OCI-LY7 (cell line): Measurements from ENCODE around the gene SERGEF. TPM values are rescaled to one million over a fixed set of nuclear protein-coding genes. Genes with fewer than 3 reads are reported as not detected.

Source experiments
- BruUV-seq: library from RNA; stranded (reverse); fragments of 400-500 nt; replicated peaks from 2 replicates; lab custom pipeline; 2021; lab: Mats Ljungman, UMichigan
- CTCF ChIA-PET: fragments of 300-600 bp; sonication (Branson Sonifier 250); formaldehyde crosslinking; loops from one replicate; lab custom pipeline; 2022; ENCODE audit warnings: antibody characterized with exemption; ENCODE audit not compliant: unreplicated experiment; lab: Charles Lee
- POLR2A ChIA-PET: fragments of 300-600 bp; sonication (Branson Sonifier 250); formaldehyde crosslinking; loops from one replicate; lab custom pipeline; 2022; ENCODE audit warnings: antibody characterized with exemption; lab: Charles Lee
- DNase-seq: peaks from one replicate; pipeline ENCODE4 v3.0.0-alpha.2; 2015; ENCODE audit warnings: low spot score
- H2AFZ ChIP-seq: fragments of 200-600 bp; sonication (generic), shearing (Covaris generic); 2 replicates; pipeline ENCODE4 v1.6.1; 2014; ENCODE audit warnings: mild to moderate bottlenecking, antibody characterized with exemption, low read length, moderate library complexity
- H3K27ac ChIP-seq: fragments of 200-600 bp; sonication (generic); 2 replicates; pipeline ENCODE4 v1.5.1; 2014; ENCODE audit warnings: mixed run types, low read depth, mild to moderate bottlenecking, moderate library complexity, low read length, inconsistent platforms; ENCODE audit not compliant: poor library complexity, severe bottlenecking
- H3K36me3 ChIP-seq: fragments of 200-600 bp; sonication (generic); 2 replicates; pipeline ENCODE4 v1.6.1; 2014; ENCODE audit warnings: mild to moderate bottlenecking, antibody characterized with exemption, low read length, moderate library complexity, mixed read lengths; ENCODE audit not compliant: insufficient read depth
- H3K4me1 ChIP-seq: fragments of 200-600 bp; sonication (generic); 2 replicates; pipeline ENCODE4 v1.5.1; 2014; ENCODE audit warnings: mild to moderate bottlenecking, low read length; ENCODE audit not compliant: insufficient read depth, poor library complexity, severe bottlenecking
- H3K4me2 ChIP-seq: fragments of 200-600 bp; sonication (generic); 2 replicates; pipeline ENCODE4 v1.6.1; 2014; ENCODE audit warnings: mild to moderate bottlenecking, low read length
- H3K4me3 ChIP-seq: fragments of 200-600 bp; sonication (generic); 2 replicates; pipeline ENCODE4 v1.5.1; 2014; ENCODE audit warnings: mild to moderate bottlenecking, low read depth, low read length; ENCODE audit not compliant: poor library complexity, severe bottlenecking
- H3K79me2 ChIP-seq: fragments of 200-600 bp; sonication (generic); 2 replicates; pipeline ENCODE4 v1.6.1; 2016; ENCODE audit warnings: low read depth, mild to moderate bottlenecking, low read length, moderate library complexity, mixed read lengths; ENCODE audit not compliant: insufficient read depth
- H3K9me2 ChIP-seq: fragments of 200-600 bp; sonication (generic); 2 replicates; pipeline ENCODE4 v1.6.1; 2016; ENCODE audit warnings: mild to moderate bottlenecking, low read length, mixed read lengths; ENCODE audit not compliant: insufficient read depth
- H3K9me3 ChIP-seq: fragments of 200-600 bp; sonication (generic); 2 replicates; pipeline ENCODE4 v1.6.1; 2014; ENCODE audit warnings: mild to moderate bottlenecking, mixed run types, low read length, mixed read lengths
- H4K20me1 ChIP-seq: fragments of 200-600 bp; sonication (generic); 2 replicates; pipeline ENCODE4 v1.6.1; 2014; ENCODE audit warnings: mild to moderate bottlenecking, antibody characterized with exemption, low read length, moderate library complexity, mixed read lengths; ENCODE audit not compliant: insufficient read depth
- EZH2phosphoT487 ChIP-seq: fragments of 200-600 bp; sonication (generic); IDR thresholded peaks from 2 replicates; pipeline ENCODE4 v1.6.1; 2018; ENCODE audit warnings: low read depth, borderline replicate concordance, mild to moderate bottlenecking, mixed run types, antibody characterized with exemption, low read length, moderate library complexity, mixed read lengths
- intact Hi-C: fragments of 100-400 bp; cut with micrococcal nuclease; formaldehyde crosslinking; loops from one replicate; pipeline ENCODE4 v1.10.0; 2022; ENCODE audit not compliant: unreplicated experiment
- total RNA-seq, 2 experiments: library from RNA; depleted of rRNA in 1 of 2; stranded (reverse); fragments of >200 nt in 1 of 2; shearing (Covaris generic) in 1 of 2; gene quantifications; 2 replicates each; pipeline ENCODE4 v1.2.3, GENCODE V29; 2014 to 2022
- TF ChIP-seq, protein P1 (sequence below): fragments of 200-600 bp; sonication (generic); conservative IDR thresholded peaks from 2 replicates; pipeline ENCODE4 v1.5.1; 2014; ENCODE audit warnings: mild to moderate bottlenecking, antibody characterized with exemption, low read length, moderate library complexity, mixed read lengths

The SERGEF gene
- total RNA-seq, 2 experiments from 2014 or later = 35.4 to 42.2 TPM

DNA sequence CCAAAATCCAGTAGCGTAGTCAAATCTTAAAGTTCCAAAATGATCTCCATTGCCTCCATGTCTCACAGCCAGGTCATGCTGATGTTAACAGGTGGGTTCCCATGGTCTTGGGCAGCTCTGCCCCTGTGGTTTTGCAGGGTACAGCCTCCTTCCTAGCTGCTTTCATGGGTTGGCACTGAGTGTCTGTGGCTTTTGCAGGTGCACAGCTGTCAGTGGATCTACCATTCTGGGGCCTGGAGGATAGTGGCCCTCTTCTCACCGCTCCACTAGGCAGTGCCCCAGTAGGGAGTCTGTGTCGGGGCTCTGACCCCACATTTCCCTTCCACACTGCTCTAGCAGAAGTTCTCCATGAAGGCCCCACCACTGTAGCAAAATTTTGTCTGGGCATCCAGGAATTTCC lies 145.5 kb downstream of the SERGEF start:
- H3K27ac ChIP-seq = no peak overlapping the region
- TF ChIP-seq, protein P1, sequence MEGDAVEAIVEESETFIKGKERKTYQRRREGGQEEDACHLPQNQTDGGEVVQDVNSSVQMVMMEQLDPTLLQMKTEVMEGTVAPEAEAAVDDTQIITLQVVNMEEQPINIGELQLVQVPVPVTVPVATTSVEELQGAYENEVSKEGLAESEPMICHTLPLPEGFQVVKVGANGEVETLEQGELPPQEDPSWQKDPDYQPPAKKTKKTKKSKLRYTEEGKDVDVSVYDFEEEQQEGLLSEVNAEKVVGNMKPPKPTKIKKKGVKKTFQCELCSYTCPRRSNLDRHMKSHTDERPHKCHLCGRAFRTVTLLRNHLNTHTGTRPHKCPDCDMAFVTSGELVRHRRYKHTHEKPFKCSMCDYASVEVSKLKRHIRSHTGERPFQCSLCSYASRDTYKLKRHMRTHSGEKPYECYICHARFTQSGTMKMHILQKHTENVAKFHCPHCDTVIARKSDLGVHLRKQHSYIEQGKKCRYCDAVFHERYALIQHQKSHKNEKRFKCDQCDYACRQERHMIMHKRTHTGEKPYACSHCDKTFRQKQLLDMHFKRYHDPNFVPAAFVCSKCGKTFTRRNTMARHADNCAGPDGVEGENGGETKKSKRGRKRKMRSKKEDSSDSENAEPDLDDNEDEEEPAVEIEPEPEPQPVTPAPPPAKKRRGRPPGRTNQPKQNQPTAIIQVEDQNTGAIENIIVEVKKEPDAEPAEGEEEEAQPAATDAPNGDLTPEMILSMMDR = no peak
- TF ChIP-seq EZH2phosphoT487 = no peak
- no peak overlapping the region for H3K4me2 ChIP-seq
- H3K79me2 ChIP-seq = no peaks in the 10 kb centered on the region
- H3K9me2 ChIP-seq = no peaks in the 10 kb centered on the region
- no peaks in the 10 kb centered on the region for H3K9me3 ChIP-seq
- H3K4me1 ChIP-seq = no peaks in the 10 kb centered on the region
- intact Hi-C loops = no loop called here
- no peaks in the 10 kb centered on the region for H3K36me3 ChIP-seq
- no peak overlapping the region for H3K4me3 ChIP-seq
- no peak for DNase-seq
- ChIA-PET POLR2A (no interaction called here), CTCF (no interaction called here)
- H2AFZ ChIP-seq = no peak overlapping the region
- BruUV-seq = no TSS peak
- H4K20me1 ChIP-seq = no peaks in the 10 kb centered on the region

- H3K4me1 ChIP-seq = no peaks in the 10 kb centered on the region
- H3K9me3 ChIP-seq = no peaks in the 10 kb centered on the region
- BruUV-seq = no TSS peak
- H3K4me3 ChIP-seq = no peak overlapping the region
- no peaks in the 10 kb centered on the region for H3K79me2 ChIP-seq
- no peak for DNase-seq
- CTCF ChIA-PET = interaction anchor here (1.2 kb wide), 1 partner anchor 9 kb away, joined by 4 read pairs; no protein-coding TSS in a partner anchor
- H2AFZ ChIP-seq = no peak overlapping the region
- H3K9me2 ChIP-seq = no peaks in the 10 kb centered on the region
- intact Hi-C loops = no loop called here
- TF ChIP-seq, protein P1 = no peak
- no peak for TF ChIP-seq EZH2phosphoT487
- H3K27ac ChIP-seq = no peak overlapping the region
- no peak overlapping the region for H3K4me2 ChIP-seq
- POLR2A ChIA-PET = interaction anchor here (0.6 to 1.4 kb wide), 2 partner anchors 10 to 801 kb away, joined by 4 read pairs; no protein-coding TSS in a partner anchor
- H3K36me3 ChIP-seq = no peaks in the 10 kb centered on the region
- no peaks in the 10 kb centered on the region for H4K20me1 ChIP-seq
Observed at GRCh38 chr11:17865765-17866428, 146.9 kb downstream of the SERGEF start.

GRCh38 chr11:17864478-17864941 lies 148.3 kb downstream of the SERGEF start:
- Histone ChIP-seq H3K9me2 (no peaks in the 10 kb centered on the region), H4K20me1 (no peaks in the 10 kb centered on the region), H2AFZ (no peak overlapping the region), H3K27ac (no peak overlapping the region), H3K79me2 (no peaks in the 10 kb centered on the region), H3K9me3 (no peaks in the 10 kb centered on the region), H3K36me3 (no peaks in the 10 kb centered on the region), H3K4me3 (no peak overlapping the region), H3K4me2 (no peak overlapping the region), H3K4me1 (no peaks in the 10 kb centered on the region)
- no TSS peak for BruUV-seq
- DNase-seq = peak; percentile 35
- CTCF ChIA-PET = interaction anchor here (1.2 kb wide), 1 partner anchor 10 kb away, joined by 4 read pairs; no protein-coding TSS in a partner anchor
- TF ChIP-seq EZH2phosphoT487 = no peak
- TF ChIP-seq, protein P1 = peak; percentile 90
- POLR2A ChIA-PET = interaction anchor here (0.6 to 0.9 kb wide), 2 partner anchors 10 to 32 kb away, joined by 3 to 4 read pairs; no protein-coding TSS in a partner anchor
- intact Hi-C loops = no loop called here
